CD14-positive monocyte (primary cell): ENCODE results near the gene PDE11A. TPM values are rescaled to one million over a fixed set of nuclear protein-coding genes. Genes with fewer than 3 reads are reported as not detected.

ENCODE experiments used
- DNase-seq, 3 donors: peaks; one replicate each; pipeline ENCODE4 v3.0.0-alpha.2; 2011 to 2022
- H2AFZ ChIP-seq: 2 replicates; pipeline ENCODE4 v1.6.0; 2012; ENCODE audit warnings: mild to moderate bottlenecking, low read depth, low read length, inconsistent platforms; ENCODE audit not compliant: insufficient read depth, poor library complexity, severe bottlenecking
- H3K27ac ChIP-seq, 2 donors: 1 replicate in 1 of 2; 2 replicates in 1 of 2; pipeline ENCODE4 v1.5.1; 2012 to 2013; ENCODE audit warnings: low read length in 2 of 2, control low read depth in 1 of 2, inconsistent platforms in 1 of 2, low read depth in 1 of 2, mild to moderate bottlenecking in 1 of 2
- H3K27me3 ChIP-seq, 2 donors: one replicate each; pipeline versions ENCODE4 v1.6.0 to v1.6.1; 2011 to 2013; ENCODE audit warnings: low read length in 2 of 2; ENCODE audit not compliant: control insufficient read depth in 2 of 2, insufficient read depth in 2 of 2
- H3K36me3 ChIP-seq, 2 donors: replicated peaks in 1 of 2; 1 replicate in 1 of 2; 2 replicates in 1 of 2; pipeline versions ENCODE4 v1.5.1 to v1.6.1; 2012 to 2013; ENCODE audit warnings: low read length in 2 of 2, control low read depth in 1 of 2, inconsistent platforms in 1 of 2, mild to moderate bottlenecking in 1 of 2; ENCODE audit not compliant: insufficient read depth in 2 of 2, control insufficient read depth in 1 of 2
- H3K4me1 ChIP-seq, 2 donors: 1 replicate in 1 of 2; 2 replicates in 1 of 2; pipeline versions ENCODE4 v1.5.1 to v1.6.1; 2012 to 2013; ENCODE audit warnings: low read length in 2 of 2, control low read depth in 1 of 2, inconsistent platforms in 1 of 2, mild to moderate bottlenecking in 1 of 2, moderate library complexity in 1 of 2; ENCODE audit not compliant: insufficient read depth in 2 of 2, control insufficient read depth in 1 of 2
- H3K4me2 ChIP-seq: replicated peaks from 2 replicates; pipeline ENCODE3; 2012; ENCODE audit warnings: low read length, moderate library complexity, mild to moderate bottlenecking; ENCODE audit not compliant: poor library complexity, severe bottlenecking; ENCODE audit errors: extremely low read depth
- H3K4me3 ChIP-seq, 3 experiments: fragments of 200-600 bp in 1 of 3; sonication (generic) in 1 of 3; replicated peaks in 1 of 3; 1 replicate in 2 of 3; 2 replicates in 1 of 3; pipeline ENCODE4 v1.5.1; 2011 to 2013; ENCODE audit warnings: low read length in 3 of 3, mild to moderate bottlenecking in 3 of 3, control low read depth in 2 of 3, low read depth in 2 of 3, inconsistent platforms in 1 of 3, moderate library complexity in 1 of 3
- H3K79me2 ChIP-seq: 2 replicates; pipeline ENCODE4 v1.6.0; 2012; ENCODE audit warnings: mild to moderate bottlenecking, control low read depth, inconsistent platforms, low read length, moderate library complexity; ENCODE audit not compliant: insufficient read depth
- H3K9ac ChIP-seq: 2 replicates; pipeline ENCODE4 v1.6.0; 2017; ENCODE audit warnings: low read length, mild to moderate bottlenecking; ENCODE audit not compliant: insufficient read depth, poor library complexity, severe bottlenecking
- H3K9me3 ChIP-seq, 2 donors: replicated peaks in 1 of 2; 1 replicate in 1 of 2; 2 replicates in 1 of 2; pipeline versions ENCODE4 v1.5.1 to v1.6.1; 2012 to 2013; ENCODE audit warnings: low read length in 2 of 2, control low read depth in 1 of 2; ENCODE audit not compliant: control insufficient read depth in 1 of 2, insufficient read depth in 1 of 2
- H4K20me1 ChIP-seq: 2 replicates; pipeline ENCODE4 v1.6.0; 2012; ENCODE audit warnings: mild to moderate bottlenecking, low read length, control low read depth, moderate library complexity; ENCODE audit not compliant: insufficient read depth
- H3K27ac Mint-ChIP-seq, 7 donors: one replicate each; pipeline ENCODE4 v1.8.0; 2020; ENCODE audit warnings: mild to moderate bottlenecking in 7 of 7, mixed read lengths in 7 of 7, moderate library complexity in 6 of 7, inconsistent platforms in 2 of 7
- H3K27me3 Mint-ChIP-seq, 3 donors: one replicate each; pipeline ENCODE4 v1.8.0; 2021 to 2022; ENCODE audit warnings: low read depth in 3 of 3, mild to moderate bottlenecking in 3 of 3, mixed read lengths in 3 of 3, moderate library complexity in 3 of 3, inconsistent platforms in 1 of 3
- H3K36me3 Mint-ChIP-seq, 2 donors: one replicate each; pipeline ENCODE4 v1.8.0; 2020; ENCODE audit warnings: mixed read lengths in 2 of 2, inconsistent platforms in 1 of 2, mild to moderate bottlenecking in 1 of 2
- H3K4me1 Mint-ChIP-seq: one replicate; pipeline ENCODE4 v1.8.0; 2020; ENCODE audit warnings: mild to moderate bottlenecking, mixed read lengths
- H3K4me3 Mint-ChIP-seq, 2 donors: one replicate each; pipeline ENCODE4 v1.8.0; 2020; ENCODE audit warnings: mild to moderate bottlenecking in 2 of 2, mixed read lengths in 2 of 2, moderate library complexity in 1 of 2
- H3K9me3 Mint-ChIP-seq, 7 donors: one replicate each; pipeline ENCODE4 v1.8.0; 2020 to 2022; ENCODE audit warnings: mixed read lengths in 7 of 7, mild to moderate bottlenecking in 6 of 7, moderate library complexity in 6 of 7, inconsistent platforms in 2 of 7
- WGBS: methylation state at CpG from one replicate; pipeline ENCODE4 v1.1.5; 2013; ENCODE audit warnings: missing lambda C conversion rate; ENCODE audit not compliant: insufficient coverage; 5-methylcytosine and 5-hydroxymethylcytosine counted together
- intact Hi-C, 2 donors: fragments of 100-400 bp; cut with micrococcal nuclease; formaldehyde crosslinking; loops; one replicate each; pipeline versions ENCODE4 v1.15.0 to v1.15.1; 2023
- polyA plus RNA-seq, 3 donors: library from polyadenylated mRNA; depleted of rRNA in 1 of 3; unstranded in 2 of 3; stranded (reverse) in 1 of 3; fragments of 300-500 nt in 2 of 3; fragments of >200 nt in 1 of 3; fragmentation: Illumina TruSeq in 2 of 3; gene quantifications; 1 replicate in 2 of 3; 2 replicates in 1 of 3; pipeline ENCODE4 v1.2.3, GENCODE V29; 2012 to 2021
- TF ChIP-seq, protein P1 (sequence below): fragments of 200-600 bp; IDR thresholded peaks from one replicate; pipeline ENCODE4 v1.8.0; 2022; ENCODE audit warnings: antibody characterized with exemption, mild to moderate bottlenecking

Gene PDE11A
- polyA plus RNA-seq, 3 donors = not detected

DNA sequence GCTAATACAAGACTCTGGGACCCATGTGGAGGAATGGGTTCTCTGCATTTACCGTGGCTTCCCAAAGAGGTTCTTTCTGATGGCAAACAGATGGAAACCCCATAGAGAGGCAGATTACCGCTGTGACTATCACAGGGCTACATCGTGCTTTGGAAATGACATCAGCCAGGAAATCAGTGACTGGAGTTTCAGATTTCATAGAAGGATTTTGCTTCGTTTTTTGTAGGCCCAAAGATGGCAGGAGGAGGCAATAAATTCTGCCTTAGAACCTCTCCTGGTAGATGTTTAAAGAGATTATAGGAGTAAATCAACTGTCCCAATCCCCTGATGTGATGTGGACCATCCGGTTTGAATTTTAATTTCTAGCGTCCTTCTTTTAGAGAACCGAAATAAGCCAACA is 465.9 kb downstream of the PDE11A start:
- intact Hi-C loops = no loop called here
- Histone ChIP-seq H3K9ac (no peak overlapping the region), H4K20me1 (no peaks in the 10 kb centered on the region), H3K27me3 (no peaks in the 10 kb centered on the region), H3K4me3 (no peak overlapping the region), H3K4me1 (no peaks in the 10 kb centered on the region), H2AFZ (no peak overlapping the region), H3K4me2 (no peak overlapping the region), H3K79me2 (no peaks in the 10 kb centered on the region), H3K27ac (no peak overlapping the region), H3K9me3 (no peaks in the 10 kb centered on the region), H3K36me3 (no peaks in the 10 kb centered on the region)
- H3K27me3 Mint-ChIP-seq = peaks cover 0 to 3% (median 1%) of the 10 kb centered on the region in 3 donors
- TF ChIP-seq, protein P1, sequence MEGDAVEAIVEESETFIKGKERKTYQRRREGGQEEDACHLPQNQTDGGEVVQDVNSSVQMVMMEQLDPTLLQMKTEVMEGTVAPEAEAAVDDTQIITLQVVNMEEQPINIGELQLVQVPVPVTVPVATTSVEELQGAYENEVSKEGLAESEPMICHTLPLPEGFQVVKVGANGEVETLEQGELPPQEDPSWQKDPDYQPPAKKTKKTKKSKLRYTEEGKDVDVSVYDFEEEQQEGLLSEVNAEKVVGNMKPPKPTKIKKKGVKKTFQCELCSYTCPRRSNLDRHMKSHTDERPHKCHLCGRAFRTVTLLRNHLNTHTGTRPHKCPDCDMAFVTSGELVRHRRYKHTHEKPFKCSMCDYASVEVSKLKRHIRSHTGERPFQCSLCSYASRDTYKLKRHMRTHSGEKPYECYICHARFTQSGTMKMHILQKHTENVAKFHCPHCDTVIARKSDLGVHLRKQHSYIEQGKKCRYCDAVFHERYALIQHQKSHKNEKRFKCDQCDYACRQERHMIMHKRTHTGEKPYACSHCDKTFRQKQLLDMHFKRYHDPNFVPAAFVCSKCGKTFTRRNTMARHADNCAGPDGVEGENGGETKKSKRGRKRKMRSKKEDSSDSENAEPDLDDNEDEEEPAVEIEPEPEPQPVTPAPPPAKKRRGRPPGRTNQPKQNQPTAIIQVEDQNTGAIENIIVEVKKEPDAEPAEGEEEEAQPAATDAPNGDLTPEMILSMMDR = no peak
- no peaks in the 10 kb centered on the region for H3K36me3 Mint-ChIP-seq
- no peak overlapping the region for H3K27ac Mint-ChIP-seq
- H3K4me3 Mint-ChIP-seq = no peak overlapping the region
- WGBS = 84% methylated on average over 4 of the region's 7 CpGs
- DNase-seq = no peak
- no peaks in the 10 kb centered on the region for H3K4me1 Mint-ChIP-seq
- H3K9me3 Mint-ChIP-seq = peaks cover 0 to 6% (median 3%) of the 10 kb centered on the region in 7 donors

GRCh38 chr2:177604271-177605065 is 468.1 kb downstream of the PDE11A start:
- Histone ChIP-seq H3K79me2 (no peaks in the 10 kb centered on the region), H3K27ac (no peak overlapping the region), H3K9ac (no peak overlapping the region), H3K36me3 (no peaks in the 10 kb centered on the region), H4K20me1 (no peaks in the 10 kb centered on the region), H2AFZ (no peak overlapping the region), H3K4me2 (no peak overlapping the region), H3K4me1 (no peaks in the 10 kb centered on the region), H3K4me3 (no peak overlapping the region), H3K27me3 (no peaks in the 10 kb centered on the region), H3K9me3 (no peaks in the 10 kb centered on the region)
- DNase-seq = peak in 2 of 3 donors; percentile 3 to 9
- TF ChIP-seq, protein P1 = peak; percentile 69
- no peak overlapping the region for H3K4me3 Mint-ChIP-seq
- H3K9me3 Mint-ChIP-seq = peaks cover 2 to 8% (median 6%) of the 10 kb centered on the region in 7 donors
- H3K36me3 Mint-ChIP-seq = no peaks in the 10 kb centered on the region
- intact Hi-C loops = no loop called here
- H3K27me3 Mint-ChIP-seq = no peaks in the 10 kb centered on the region
- 100% methylated on average over 1 of the region's 3 CpGs for WGBS
- no peak overlapping the region for H3K27ac Mint-ChIP-seq
- no peaks in the 10 kb centered on the region for H3K4me1 Mint-ChIP-seq
